Measurements from ENCODE around the gene NPAS3. TPM values are rescaled to one million over a fixed set of nuclear protein-coding genes. Genes with fewer than 3 reads are reported as not detected.

Gene NPAS3
- polyA plus RNA-seq, 2 of the 4 experiments (the other 2 are of a cell fraction): not detected

GRCh38 chr14:33348510-33348909 is 409.8 kb downstream of the NPAS3 start:
- no peak for FAIRE-seq
- TF ChIP-seq KDM1A (IDR thresholded peaks at IDR 0.05; ENCODE audit: low read depth) (no peak), CHD4 (IDR thresholded peaks at IDR 0.05; ENCODE audit: borderline replicate concordance) (no peak), POLR2AphosphoS2 (conservative IDR thresholded peaks at IDR 0.05; ENCODE audit: low read length) (no peak), RARB (CRISPR knock-in tag; IDR thresholded peaks at IDR 0.05) (no peak), RNF2 (IDR thresholded peaks at IDR 0.05; ENCODE audit: borderline replicate concordance, low read depth) (no peak)
- 14% methylated on average over 4 of the region's 4 CpGs for WGBS (ENCODE audit: missing lambda C conversion rate)

DNA sequence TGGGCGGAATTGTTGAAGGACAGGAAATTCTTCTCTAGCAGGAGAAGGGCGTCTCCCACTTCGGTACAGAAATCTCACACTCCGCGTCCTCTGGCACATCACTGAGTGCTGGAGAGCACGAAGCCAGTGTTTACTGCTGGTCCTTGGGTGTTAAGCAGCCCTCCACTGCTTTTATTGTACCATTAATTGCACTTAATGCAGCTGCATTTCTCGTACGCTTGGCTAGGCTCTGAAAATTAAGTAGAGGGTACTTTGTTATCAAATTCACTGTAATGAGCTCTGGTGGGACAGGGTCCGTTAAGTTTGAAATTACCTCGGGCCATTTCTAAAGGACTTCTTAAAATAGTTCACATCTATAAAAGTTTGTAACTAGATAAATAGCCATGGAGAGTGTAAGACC is 411.2 kb downstream of the NPAS3 start:
- no peak overlapping the region for H3K4me3 ChIP-seq
- FAIRE-seq (no peak), DNase-seq (ENCODE audit: low read depth in 1 of 2, low spot score in 1 of 2) (no peak), ATAC-seq (no peak)
- CTCF ChIA-PET: no interaction called here
- H3K9me3 ChIP-seq: no peaks in the 10 kb centered on the region
- 30% methylated on average over 10 of the region's 10 CpGs for WGBS (ENCODE audit: missing lambda C conversion rate)
- TF ChIP-seq JUNB (IDR thresholded peaks at IDR 0.05): no peak
- TF ChIP-seq PHF8 (IDR thresholded peaks at IDR 0.05; ENCODE audit: borderline replicate concordance, low read depth): no peak
- TF ChIP-seq SMC3 (IDR thresholded peaks at IDR 0.05): no peak
- no peak for TF ChIP-seq ZC3H11A (IDR thresholded peaks at IDR 0.05)
- TF ChIP-seq CHD4 (IDR thresholded peaks at IDR 0.05; ENCODE audit: borderline replicate concordance): no peak
- TF ChIP-seq NR3C1 (IDR thresholded peaks at IDR 0.05): no peak
- no peak for TF ChIP-seq EHMT2 (IDR thresholded peaks at IDR 0.05; ENCODE audit: low read depth)
- TF ChIP-seq ZNF302 (CRISPR knock-in tag; IDR thresholded peaks at IDR 0.05): no peak
- no peak for TF ChIP-seq POLR2A (IDR thresholded peaks at IDR 0.05; ENCODE audit: low read length)
- TF ChIP-seq HOXB13 (CRISPR knock-in tag; IDR thresholded peaks at IDR 0.05; ENCODE audit: low read depth): no peak
- no peak for TF ChIP-seq CBX2 (IDR thresholded peaks at IDR 0.05; ENCODE audit: borderline replicate concordance, low read depth)
- TF ChIP-seq POLR2AphosphoS2 (conservative IDR thresholded peaks at IDR 0.05; ENCODE audit: low read length): no peak
- TF ChIP-seq HOXB5 (CRISPR knock-in tag; IDR thresholded peaks at IDR 0.05): no peak
- no peak for TF ChIP-seq HDAC2 (IDR thresholded peaks at IDR 0.05)
- TF ChIP-seq ZFP36 (IDR thresholded peaks at IDR 0.05; ENCODE audit: borderline replicate concordance, partially characterized antibody): no peak
- no peak for TF ChIP-seq RCOR1 (IDR thresholded peaks at IDR 0.05; ENCODE audit: low read depth, low read length)
- H3K4me2 ChIP-seq: no peak overlapping the region
- POLR2A ChIA-PET: no interaction called here
- no peak overlapping the region for H3K27ac ChIP-seq
- H3K4me1 ChIP-seq: no peaks in the 10 kb centered on the region

More at GRCh38 chr14:33348510-33348909, 409.8 kb downstream of the NPAS3 start:
- ChIA-PET POLR2A (no interaction called here), CTCF (no interaction called here)
- Histone ChIP-seq H3K4me1 (no peaks in the 10 kb centered on the region), H3K4me3 (no peak overlapping the region), H3K27ac (no peak overlapping the region), H3K9me3 (no peaks in the 10 kb centered on the region), H3K4me2 (no peak overlapping the region)
- DNase-seq (ENCODE audit: low read depth in 1 of 2, low spot score in 1 of 2): no peak
- no peak for ATAC-seq

DNA sequence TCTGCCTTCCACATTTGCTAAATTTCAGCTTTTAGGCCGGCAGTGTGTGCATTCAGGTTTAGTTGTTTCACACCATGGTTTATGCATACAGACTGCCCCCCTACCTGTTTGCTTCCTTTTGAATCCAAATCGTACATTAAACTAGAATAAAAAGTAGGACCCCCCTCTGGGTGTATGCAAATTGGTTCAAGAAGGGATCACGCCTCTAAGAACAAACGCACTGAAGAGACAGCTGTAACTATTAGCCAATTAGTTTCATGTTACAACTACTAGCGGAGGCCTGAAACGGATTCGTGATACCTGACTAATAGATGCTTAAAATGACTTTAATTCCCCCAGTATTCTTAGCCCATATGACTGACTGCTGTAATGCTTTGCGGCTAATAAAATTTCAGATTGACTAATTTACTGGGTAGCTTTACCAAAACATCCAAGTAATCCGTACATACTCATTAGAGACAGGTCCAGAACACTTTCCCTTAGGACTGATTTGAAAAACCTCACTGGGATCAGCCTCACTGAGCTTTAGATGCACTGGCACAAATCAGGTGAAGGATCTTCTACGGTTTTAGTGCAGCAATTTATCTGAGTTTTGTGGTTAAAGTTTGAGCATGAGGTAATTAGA is 411.8 kb downstream of the NPAS3 start:
- TF ChIP-seq FOSL2 (IDR thresholded peaks at IDR 0.05): no peak
- no peak for TF ChIP-seq FOSL2 (CRISPR knock-in tag; IDR thresholded peaks at IDR 0.05)
- no peak for TF ChIP-seq RAD21 (conservative IDR thresholded peaks at IDR 0.05 in 1 of 2, IDR thresholded peaks at IDR 0.05 in 1 of 2)
- no peak for TF ChIP-seq GATA3 (IDR thresholded peaks at IDR 0.05; ENCODE audit: borderline replicate concordance)
- TF ChIP-seq BCL3 (IDR thresholded peaks at IDR 0.05): no peak
- TF ChIP-seq FOXS1 (CRISPR knock-in tag; IDR thresholded peaks at IDR 0.05): no peak
- no peak for TF ChIP-seq MAX (IDR thresholded peaks at IDR 0.05)
- TF ChIP-seq HEYL (CRISPR knock-in tag; IDR thresholded peaks at IDR 0.05): no peak
- no peak for TF ChIP-seq RCOR1 (IDR thresholded peaks at IDR 0.05; ENCODE audit: low read depth, low read length)
- TF ChIP-seq, protein P1, sequence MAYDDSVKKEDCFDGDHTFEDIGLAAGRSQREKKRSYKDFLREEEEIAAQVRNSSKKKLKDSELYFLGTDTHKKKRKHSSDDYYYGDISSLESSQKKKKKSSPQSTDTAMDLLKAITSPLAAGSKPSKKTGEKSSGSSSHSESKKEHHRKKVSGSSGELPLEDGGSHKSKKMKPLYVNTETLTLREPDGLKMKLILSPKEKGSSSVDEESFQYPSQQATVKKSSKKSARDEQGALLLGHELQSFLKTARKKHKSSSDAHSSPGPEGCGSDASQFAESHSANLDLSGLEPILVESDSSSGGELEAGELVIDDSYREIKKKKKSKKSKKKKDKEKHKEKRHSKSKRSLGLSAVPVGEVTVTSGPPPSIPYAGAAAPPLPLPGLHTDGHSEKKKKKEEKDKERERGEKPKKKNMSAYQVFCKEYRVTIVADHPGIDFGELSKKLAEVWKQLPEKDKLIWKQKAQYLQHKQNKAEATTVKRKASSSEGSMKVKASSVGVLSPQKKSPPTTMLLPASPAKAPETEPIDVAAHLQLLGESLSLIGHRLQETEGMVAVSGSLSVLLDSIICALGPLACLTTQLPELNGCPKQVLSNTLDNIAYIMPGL (CRISPR knock-in tag; IDR thresholded peaks at IDR 0.05; ENCODE audit: borderline replicate concordance): no peak
- no peak for FAIRE-seq
- H3K27ac ChIP-seq: no peak overlapping the region
- POLR2A ChIA-PET: no interaction called here
- CTCF ChIA-PET: no interaction called here
- 14% methylated on average over 10 of the region's 10 CpGs for WGBS (ENCODE audit: missing lambda C conversion rate)
- ATAC-seq: no peak
- no peaks in the 10 kb centered on the region for H3K4me1 ChIP-seq
- no peak overlapping the region for H3K4me3 ChIP-seq
- H3K4me2 ChIP-seq: no peak overlapping the region
- no peak for DNase-seq (ENCODE audit: low read depth in 1 of 2, low spot score in 1 of 2)
- H3K9me3 ChIP-seq: no peaks in the 10 kb centered on the region

Measured in A549 (cell line).